Panc1 (cell line): ENCODE results near the gene SLIT3. TPM values are rescaled to one million over a fixed set of nuclear protein-coding genes. Genes with fewer than 3 reads are reported as not detected.
A peak's percentile ranks its signal among the peaks of the same experiment; 100 is the strongest.

Experiments used
- ATAC-seq: fragments of 200-7000 bp; cut with Tn5 transposase; 2 replicates; pipeline ENCODE4 v1.9.1; 2020; ENCODE audit warnings: mild to moderate bottlenecking, moderate library complexity
- BruUV-seq: library from RNA; stranded (reverse); fragments of 400-500 nt; replicated peaks from 2 replicates; lab custom pipeline; 2021; lab: Mats Ljungman, UMichigan
- CTCF ChIA-PET: fragments of 300-600 bp; sonication (Branson Sonifier 250); formaldehyde crosslinking; loops from one replicate; lab custom pipeline; 2022; ENCODE audit warnings: antibody characterized with exemption; lab: Charles Lee
- POLR2A ChIA-PET: fragments of 300-600 bp; sonication (Branson Sonifier 250); formaldehyde crosslinking; loops from one replicate; lab custom pipeline; 2022; ENCODE audit warnings: antibody characterized with exemption; lab: Charles Lee
- DNase-seq: peaks from one replicate; pipeline ENCODE4 v3.0.0-alpha.2; 2010; ENCODE audit warnings: low read depth, low spot score
- H3K27ac ChIP-seq: 2 replicates; pipeline ENCODE4 v1.5.1; 2011; ENCODE audit warnings: mild to moderate bottlenecking, low read length, inconsistent platforms
- H3K27me3 ChIP-seq: fragments of 200-500 bp; sonication (Bioruptor generic); 2 replicates; pipeline ENCODE4 v1.6.0; 2014; ENCODE audit warnings: low read length, inconsistent platforms; ENCODE audit not compliant: control insufficient read depth, insufficient read depth
- H3K36me3 ChIP-seq: fragments of 200-500 bp; sonication (Bioruptor generic); 2 replicates; pipeline ENCODE4 v1.5.1; 2014; ENCODE audit warnings: inconsistent platforms, mild to moderate bottlenecking, low read length, moderate library complexity; ENCODE audit not compliant: control insufficient read depth, insufficient read depth
- H3K4me1 ChIP-seq: 2 replicates; pipeline ENCODE4 v1.5.1; 2011; ENCODE audit warnings: inconsistent platforms, mild to moderate bottlenecking, low read length, moderate library complexity; ENCODE audit not compliant: control insufficient read depth, insufficient read depth
- H3K4me3 ChIP-seq, 2 experiments: 2 replicates each; pipeline ENCODE4 v1.5.1; 2011 to 2012; ENCODE audit warnings: low read depth in 2 of 2, low read length in 2 of 2, mild to moderate bottlenecking in 2 of 2, inconsistent platforms in 1 of 2, moderate library complexity in 1 of 2
- H3K9me3 ChIP-seq: fragments of 200-500 bp; sonication (Bioruptor generic); 2 replicates; pipeline ENCODE4 v1.5.1; 2014; ENCODE audit warnings: low read depth, mild to moderate bottlenecking, inconsistent platforms, low read length, moderate library complexity; ENCODE audit not compliant: control insufficient read depth, insufficient read depth
- CTCF ChIP-seq: fragments of 450-650 bp; IDR thresholded peaks from 2 replicates; pipeline ENCODE4 v1.5.1; 2017; ENCODE audit warnings: mild to moderate bottlenecking
- POLR2AphosphoS5 ChIP-seq: IDR thresholded peaks from 2 replicates; pipeline ENCODE4 v1.6.1; 2012; ENCODE audit warnings: mild to moderate bottlenecking, low read depth, low read length, moderate library complexity
- SIN3A ChIP-seq: IDR thresholded peaks from 2 replicates; pipeline ENCODE4 v1.6.1; 2012; ENCODE audit warnings: low read depth, mild to moderate bottlenecking, low read length, moderate library complexity, borderline replicate concordance; ENCODE audit not compliant: insufficient read depth
- TCF7L2 ChIP-seq: IDR thresholded peaks from 2 replicates; pipeline ENCODE4 v1.6.1; 2011; ENCODE audit warnings: mild to moderate bottlenecking, low read depth, low read length, inconsistent platforms
- in situ Hi-C: cut with HindIII; loops from 2 replicates; pipeline ENCODE4 v1.10.0; 2016; ENCODE audit warnings: low sequenced_read_pairs, low pct_unique_long_range_greater_than_20kb
- intact Hi-C: fragments of 100-400 bp; cut with micrococcal nuclease; formaldehyde crosslinking; loops from one replicate; pipeline ENCODE4 v1.10.0; 2022; ENCODE audit not compliant: unreplicated experiment
- total RNA-seq: library from RNA; stranded (reverse); gene quantifications from one replicate; pipeline ENCODE4 v1.2.1, GENCODE V29; 2021; ENCODE audit not compliant: unreplicated experiment
- TF ChIP-seq, protein P1 (sequence below), 2 experiments: IDR thresholded peaks; 2 replicates each; pipeline ENCODE4 v1.6.1; 2011 to 2012; ENCODE audit warnings: low read depth in 2 of 2, control low read depth in 1 of 2, low read length in 1 of 2, mild to moderate bottlenecking in 1 of 2, moderate library complexity in 1 of 2; ENCODE audit not compliant: insufficient read depth in 1 of 2

The SLIT3 gene
- total RNA-seq, 1 experiment from 2014 or later: 26.4 TPM

DNA sequence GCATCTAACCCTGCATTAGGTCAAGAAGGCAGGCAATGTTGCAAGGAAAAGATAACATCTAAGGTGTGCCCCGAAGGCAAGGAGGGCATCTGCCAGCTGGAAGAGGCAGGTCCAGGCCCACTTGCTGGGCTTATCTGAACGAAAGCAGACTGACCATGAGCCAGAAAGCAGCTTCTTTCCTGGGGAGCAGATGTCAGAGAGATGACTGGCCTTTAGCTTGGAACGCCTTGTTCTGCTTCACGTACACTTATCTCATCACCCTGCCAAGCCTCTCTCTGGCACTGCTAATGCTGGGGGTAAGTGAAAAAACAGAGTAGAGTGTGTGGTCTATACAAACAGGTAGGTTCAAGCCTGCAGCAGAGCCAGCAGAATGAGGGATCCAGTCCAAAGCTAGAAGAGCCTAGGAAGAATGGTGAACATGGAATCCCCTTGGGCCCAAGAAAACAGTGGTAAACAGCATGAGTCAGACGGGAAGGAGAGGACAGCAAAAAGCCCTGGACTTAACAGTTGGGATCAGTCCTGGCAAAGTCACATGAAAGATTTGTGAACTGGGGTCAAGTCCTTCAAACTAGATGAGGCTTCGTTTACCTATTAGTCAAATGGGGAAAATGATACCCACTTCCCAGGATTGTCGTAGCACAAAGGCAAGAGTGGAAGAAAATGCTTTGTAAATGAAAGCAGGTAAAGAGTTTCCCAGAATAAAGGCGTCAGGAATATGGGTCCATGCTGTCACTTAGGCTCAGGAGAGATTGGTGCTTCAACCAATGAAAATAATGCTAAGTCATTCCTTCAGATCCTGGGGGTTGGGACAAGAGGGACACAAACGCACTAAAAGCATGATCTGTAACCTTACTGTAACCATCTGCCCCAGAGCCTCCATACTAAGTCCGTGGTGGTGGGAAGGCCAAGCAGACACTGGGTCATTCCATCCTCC is 200.9 kb downstream of the SLIT3 start:
- no peaks in the 10 kb centered on the region for H3K4me1 ChIP-seq
- ATAC-seq (0 out of 2 replicates have a peak, but pooled peaks have one; percentile 26), DNase-seq (no peak)
- intact Hi-C loops (no loop called here), in situ Hi-C loops (no loop called here)
- no TSS peak for BruUV-seq
- H3K27ac ChIP-seq: no peak overlapping the region
- no peak overlapping the region for H3K4me3 ChIP-seq
- H3K36me3 ChIP-seq: no peaks in the 10 kb centered on the region
- no peak for TF ChIP-seq SIN3A
- no peak for TF ChIP-seq CTCF
- TF ChIP-seq POLR2AphosphoS5: no peak
- TF ChIP-seq, protein P1, sequence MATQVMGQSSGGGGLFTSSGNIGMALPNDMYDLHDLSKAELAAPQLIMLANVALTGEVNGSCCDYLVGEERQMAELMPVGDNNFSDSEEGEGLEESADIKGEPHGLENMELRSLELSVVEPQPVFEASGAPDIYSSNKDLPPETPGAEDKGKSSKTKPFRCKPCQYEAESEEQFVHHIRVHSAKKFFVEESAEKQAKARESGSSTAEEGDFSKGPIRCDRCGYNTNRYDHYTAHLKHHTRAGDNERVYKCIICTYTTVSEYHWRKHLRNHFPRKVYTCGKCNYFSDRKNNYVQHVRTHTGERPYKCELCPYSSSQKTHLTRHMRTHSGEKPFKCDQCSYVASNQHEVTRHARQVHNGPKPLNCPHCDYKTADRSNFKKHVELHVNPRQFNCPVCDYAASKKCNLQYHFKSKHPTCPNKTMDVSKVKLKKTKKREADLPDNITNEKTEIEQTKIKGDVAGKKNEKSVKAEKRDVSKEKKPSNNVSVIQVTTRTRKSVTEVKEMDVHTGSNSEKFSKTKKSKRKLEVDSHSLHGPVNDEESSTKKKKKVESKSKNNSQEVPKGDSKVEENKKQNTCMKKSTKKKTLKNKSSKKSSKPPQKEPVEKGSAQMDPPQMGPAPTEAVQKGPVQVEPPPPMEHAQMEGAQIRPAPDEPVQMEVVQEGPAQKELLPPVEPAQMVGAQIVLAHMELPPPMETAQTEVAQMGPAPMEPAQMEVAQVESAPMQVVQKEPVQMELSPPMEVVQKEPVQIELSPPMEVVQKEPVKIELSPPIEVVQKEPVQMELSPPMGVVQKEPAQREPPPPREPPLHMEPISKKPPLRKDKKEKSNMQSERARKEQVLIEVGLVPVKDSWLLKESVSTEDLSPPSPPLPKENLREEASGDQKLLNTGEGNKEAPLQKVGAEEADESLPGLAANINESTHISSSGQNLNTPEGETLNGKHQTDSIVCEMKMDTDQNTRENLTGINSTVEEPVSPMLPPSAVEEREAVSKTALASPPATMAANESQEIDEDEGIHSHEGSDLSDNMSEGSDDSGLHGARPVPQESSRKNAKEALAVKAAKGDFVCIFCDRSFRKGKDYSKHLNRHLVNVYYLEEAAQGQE (IDR thresholded peaks at IDR 0.05; ENCODE audit: insufficient read depth in 1 of 2, low read depth in 2 of 2, low read length in 1 of 2): no peak
- no peak for TF ChIP-seq TCF7L2
- POLR2A ChIA-PET: no interaction called here
- no peaks in the 10 kb centered on the region for H3K27me3 ChIP-seq
- no peaks in the 10 kb centered on the region for H3K9me3 ChIP-seq
- CTCF ChIA-PET: no interaction called here

- Histone ChIP-seq H3K9me3 (no peaks in the 10 kb centered on the region), H3K4me1 (no peaks in the 10 kb centered on the region), H3K36me3 (no peaks in the 10 kb centered on the region), H3K4me3 (no peak overlapping the region), H3K27me3 (no peaks in the 10 kb centered on the region), H3K27ac (no peak overlapping the region)
- ATAC-seq (no peak), DNase-seq (no peak)
- in situ Hi-C loops: no loop called here
- intact Hi-C loops: no loop called here
- CTCF ChIA-PET: no interaction called here
- TF ChIP-seq TCF7L2 (no peak), SIN3A (no peak)
- POLR2A ChIA-PET: no interaction called here
- BruUV-seq: no TSS peak
These were observed 202.4 kb downstream of the SLIT3 start for GRCh38 chr5:169098331-169099121.
